Measurements from ENCODE around the gene COX19. TPM values are rescaled to one million over a fixed set of nuclear protein-coding genes. Genes with fewer than 3 reads are reported as not detected.

COX19 gene
- total and polyA plus RNA-seq, 2 donors (not counting 3 experiments of a cell fraction or from before 2014, with no cell fraction given), result 6.8 to 10.6 TPM

DNA sequence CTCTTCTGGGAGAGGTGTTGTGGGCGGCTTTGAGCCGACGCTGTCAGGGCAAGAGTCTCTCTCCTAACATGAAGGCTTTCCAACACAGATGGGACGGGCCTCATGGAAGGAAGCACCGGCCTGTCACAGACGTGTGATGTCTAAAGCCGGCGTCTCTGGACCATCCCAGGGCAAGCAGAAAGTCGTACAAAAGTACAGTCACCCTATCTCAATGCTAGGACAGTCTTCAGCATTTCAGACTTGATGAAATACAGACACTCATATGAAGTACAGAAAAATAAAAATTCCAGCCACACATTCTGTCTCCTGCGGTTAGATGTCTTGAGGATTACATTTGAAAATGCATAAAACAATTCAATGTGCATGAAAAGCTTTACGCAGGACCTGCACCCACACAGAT is 38.2 kb upstream of the COX19 start:
- ChIA-PET CTCF (no interaction called here), POLR2A (no interaction called here)
- Histone ChIP-seq H3K4me2 (ENCODE audit: insufficient read depth, low read length) (no peak overlapping the region), H3K9me1 (replicated peaks; ENCODE audit: control insufficient read depth, extremely low read depth, insufficient read depth, low read length) (no peaks in the 10 kb centered on the region), H3K4me3 (replicated peaks in 1 of 3; ENCODE audit: insufficient read depth in 1 of 3, low read depth in 1 of 3, low read length in 3 of 3) (no peak overlapping the region), H3K9ac (replicated peaks; ENCODE audit: extremely low read depth, insufficient read depth, low read length) (no peak overlapping the region), H3K27ac (ENCODE audit: insufficient read depth, low read depth, low read length) (no peak overlapping the region), H3K4me1 (ENCODE audit: control insufficient read depth, extremely low read depth, insufficient read depth, low read length) (no peaks in the 10 kb centered on the region), H2AFZ (ENCODE audit: low read depth, low read length) (no peak overlapping the region), H3K36me3 (ENCODE audit: control insufficient read depth in 2 of 2, extremely low read depth in 1 of 2, insufficient read depth in 2 of 2, low read length in 2 of 2) (peaks cover 0 to 3% of the 10 kb centered on the region in 2 experiments), H3K27me3 (ENCODE audit: control insufficient read depth in 2 of 2, insufficient read depth in 2 of 2, low read length in 2 of 2) (no peaks in the 10 kb centered on the region), H4K20me1 (replicated peaks; ENCODE audit: control insufficient read depth, extremely low read depth, insufficient read depth, low read length) (no peaks in the 10 kb centered on the region), H3K79me2 (ENCODE audit: control insufficient read depth, insufficient read depth, low read length) (no peaks in the 10 kb centered on the region), H3K9me3 (replicated peaks; ENCODE audit: control insufficient read depth, insufficient read depth, low read length) (no peaks in the 10 kb centered on the region)
- TF ChIP-seq, protein P1, sequence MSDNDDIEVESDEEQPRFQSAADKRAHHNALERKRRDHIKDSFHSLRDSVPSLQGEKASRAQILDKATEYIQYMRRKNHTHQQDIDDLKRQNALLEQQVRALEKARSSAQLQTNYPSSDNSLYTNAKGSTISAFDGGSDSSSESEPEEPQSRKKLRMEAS (IDR thresholded peaks at IDR 0.05; ENCODE audit: insufficient read depth, insufficient read length), result no peak
- TF ChIP-seq POLR2AphosphoS5 (IDR thresholded peaks at IDR 0.05; ENCODE audit: insufficient read depth, low read depth, low read length) (no peak), POLR2A (IDR thresholded peaks at IDR 0.05; ENCODE audit: low read depth, low read length) (no peak), FOS (IDR thresholded peaks at IDR 0.05; ENCODE audit: borderline replicate concordance, insufficient read depth, low read length) (no peak), JUN (IDR thresholded peaks at IDR 0.05; ENCODE audit: borderline replicate concordance, insufficient read depth, insufficient read length, low read depth) (no peak), MYC (IDR thresholded peaks at IDR 0.05; ENCODE audit: low read depth, low read length) (no peak), GATA2 (IDR thresholded peaks at IDR 0.05; ENCODE audit: insufficient read depth, insufficient read length, low read depth, low read length) (no peak), EZH2 (IDR thresholded peaks at IDR 0.05; ENCODE audit: borderline replicate concordance, low read depth, low read length, severe bottlenecking) (no peak)
- TF ChIP-seq, protein P2, sequence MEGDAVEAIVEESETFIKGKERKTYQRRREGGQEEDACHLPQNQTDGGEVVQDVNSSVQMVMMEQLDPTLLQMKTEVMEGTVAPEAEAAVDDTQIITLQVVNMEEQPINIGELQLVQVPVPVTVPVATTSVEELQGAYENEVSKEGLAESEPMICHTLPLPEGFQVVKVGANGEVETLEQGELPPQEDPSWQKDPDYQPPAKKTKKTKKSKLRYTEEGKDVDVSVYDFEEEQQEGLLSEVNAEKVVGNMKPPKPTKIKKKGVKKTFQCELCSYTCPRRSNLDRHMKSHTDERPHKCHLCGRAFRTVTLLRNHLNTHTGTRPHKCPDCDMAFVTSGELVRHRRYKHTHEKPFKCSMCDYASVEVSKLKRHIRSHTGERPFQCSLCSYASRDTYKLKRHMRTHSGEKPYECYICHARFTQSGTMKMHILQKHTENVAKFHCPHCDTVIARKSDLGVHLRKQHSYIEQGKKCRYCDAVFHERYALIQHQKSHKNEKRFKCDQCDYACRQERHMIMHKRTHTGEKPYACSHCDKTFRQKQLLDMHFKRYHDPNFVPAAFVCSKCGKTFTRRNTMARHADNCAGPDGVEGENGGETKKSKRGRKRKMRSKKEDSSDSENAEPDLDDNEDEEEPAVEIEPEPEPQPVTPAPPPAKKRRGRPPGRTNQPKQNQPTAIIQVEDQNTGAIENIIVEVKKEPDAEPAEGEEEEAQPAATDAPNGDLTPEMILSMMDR (IDR thresholded peaks at IDR 0.05; ENCODE audit: extremely low read depth in 1 of 2, insufficient read depth in 1 of 2, low read depth in 1 of 2, low read length in 2 of 2), result no peak
- dilution Hi-C loops (cut with MboI; ENCODE audit: extremely low pct_ligation_motif_present, low sequenced_read_pairs) (no loop called here), intact Hi-C loops (cut with micrococcal nuclease) (no loop called here)
- no peak for FAIRE-seq
- BruUV-seq (replicated peaks), result no TSS peak
- no peak for DNase-seq (ENCODE audit: low read depth, low spot score)
